Activated effector memory CD4-positive, alpha-beta T cell treated with anti-CD3 and anti-CD28 coated beads, Interleukin-2, amount 50 U/mL, for 16 hours (primary cell): ENCODE measurements around the gene COQ4.
"Not testable (repeated sequence)": the region's sequence is repeated elsewhere in the genome, so short reads cannot be mapped to it uniquely, and the experiment has no call there.

Experiments used
- DNase-seq: peaks from one replicate; pipeline ENCODE4 v3.0.0-alpha.2; 2020

COQ4 gene

DNA sequence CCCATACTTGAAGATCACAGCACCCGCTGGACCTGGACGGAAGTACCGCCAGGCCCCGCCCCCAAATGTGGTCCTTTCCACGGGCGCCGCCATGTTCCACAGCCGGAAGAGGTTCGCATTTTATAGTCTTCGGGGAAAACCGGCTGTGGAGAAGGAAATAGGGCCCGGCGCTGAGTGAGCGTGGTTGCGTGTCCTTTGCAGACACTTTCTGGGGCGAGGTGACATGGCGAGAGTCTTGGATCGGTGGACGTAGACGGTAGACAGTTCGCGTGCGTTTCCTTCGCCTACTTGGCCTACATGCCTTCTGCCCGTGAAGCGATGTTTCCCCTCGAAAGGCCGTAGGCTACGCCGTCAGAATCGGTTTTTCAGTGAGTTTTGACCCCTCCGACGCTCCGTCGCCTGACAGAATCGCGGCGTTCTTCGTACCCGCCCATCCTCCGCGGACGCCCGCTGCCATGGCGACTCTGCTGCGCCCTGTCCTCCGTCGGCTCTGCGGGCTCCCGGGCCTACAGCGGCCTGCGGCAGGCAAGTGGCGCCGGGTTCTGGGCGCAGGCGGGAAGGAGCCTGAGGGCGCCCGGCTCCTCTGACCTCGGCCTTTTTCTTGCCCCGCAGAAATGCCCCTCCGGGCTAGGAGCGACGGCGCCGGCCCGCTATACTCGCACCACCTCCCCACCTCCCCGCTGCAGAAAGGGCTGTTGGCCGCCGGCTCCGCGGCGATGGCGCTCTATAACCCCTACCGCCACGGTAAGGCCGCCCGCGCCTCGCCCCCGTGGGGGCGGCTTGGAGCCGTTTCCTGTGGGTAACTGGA lies at the start of gene COQ4, which contains the start of gene TRUB2:
COQ4 (plus strand) TSS at position 436 of the 808 bp plus-strand sequence; CDS start at position 456, 20 bp downstream.
TRUB2 (minus strand) TSS at position 44 of the 808 bp plus-strand sequence; CDS start at position 5, 39 bp downstream.
- DNase-seq: peak; percentile 97

GRCh38 chr9:128274245-128274644 lies 48.4 kb upstream of the COQ4 start:
- DNase-seq: no peak

GRCh38 chr9:128275198-128276007 lies 47.2 kb upstream of the COQ4 start, which contains the start of gene GOLGA2:
GOLGA2 (minus strand) TSS chr9:128276007; CDS start chr9:128275976, 31 bp downstream.
- no peak for DNase-seq

DNA sequence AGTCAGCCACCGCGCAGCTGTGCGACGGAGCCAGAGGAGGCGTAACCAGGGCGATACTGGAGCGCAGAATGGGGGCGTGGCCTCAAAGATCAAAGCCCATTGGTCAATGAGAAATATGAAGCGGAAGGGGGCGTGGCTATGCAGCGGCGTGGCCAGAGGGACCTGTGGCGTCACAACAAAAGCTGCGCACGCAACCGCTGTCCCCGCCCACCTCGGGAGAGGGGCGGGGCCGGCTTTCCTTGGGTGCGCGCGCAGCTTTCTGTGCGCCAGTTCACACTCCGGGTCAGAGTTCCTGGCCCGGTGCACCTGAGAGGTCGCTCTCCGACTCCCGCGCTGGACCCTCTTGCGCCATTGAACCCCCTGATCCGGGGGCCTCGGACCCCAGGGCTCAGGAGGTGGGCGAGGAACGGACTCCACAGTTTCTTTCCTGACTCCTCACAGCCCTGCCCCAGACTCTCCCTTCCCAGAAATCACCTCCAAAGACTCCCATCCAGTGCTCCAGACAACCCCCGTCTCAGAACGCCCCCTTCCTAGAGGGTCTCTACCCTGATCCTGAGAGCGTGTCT lies 46.5 kb upstream of the COQ4 start, which contains the start of gene SWI5:
SWI5 (plus strand) TSS at position 269 of the 566 bp plus-strand sequence.
- DNase-seq: peak; percentile 100

DNA sequence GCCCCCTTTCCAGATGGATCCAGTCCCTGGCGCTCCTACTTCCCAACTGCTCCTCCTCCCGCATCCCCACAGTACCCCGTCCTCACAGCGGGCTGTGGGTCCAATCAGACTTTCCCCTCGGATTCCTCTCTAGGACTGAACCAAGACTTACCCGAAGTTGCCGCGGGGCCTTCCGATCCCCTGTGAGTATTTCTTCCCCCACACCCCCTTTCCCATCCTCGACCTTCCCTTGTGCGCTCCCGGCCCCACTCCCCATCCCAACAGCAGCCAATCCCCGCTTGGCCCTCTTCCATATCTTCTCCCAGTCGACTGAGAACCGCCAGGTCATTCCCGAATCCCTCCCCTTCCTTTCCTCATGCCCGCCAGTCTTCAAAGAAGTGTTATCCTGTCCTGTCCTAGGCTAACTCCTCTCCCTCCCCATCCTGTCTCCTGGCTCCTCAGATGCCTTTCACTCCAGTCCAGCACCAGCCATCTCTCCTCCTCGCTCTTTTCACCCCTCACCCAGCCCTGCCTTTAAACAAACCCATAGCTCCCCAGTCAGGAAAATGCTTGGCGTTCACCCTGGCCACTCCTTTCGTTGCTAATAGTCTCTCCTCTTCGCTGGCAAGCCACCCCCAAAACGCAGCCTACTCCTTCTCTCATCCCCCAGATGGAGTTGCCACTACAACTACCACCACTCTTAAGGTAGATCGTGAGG lies 45.9 kb upstream of the COQ4 start:
- DNase-seq: no peak

DNA sequence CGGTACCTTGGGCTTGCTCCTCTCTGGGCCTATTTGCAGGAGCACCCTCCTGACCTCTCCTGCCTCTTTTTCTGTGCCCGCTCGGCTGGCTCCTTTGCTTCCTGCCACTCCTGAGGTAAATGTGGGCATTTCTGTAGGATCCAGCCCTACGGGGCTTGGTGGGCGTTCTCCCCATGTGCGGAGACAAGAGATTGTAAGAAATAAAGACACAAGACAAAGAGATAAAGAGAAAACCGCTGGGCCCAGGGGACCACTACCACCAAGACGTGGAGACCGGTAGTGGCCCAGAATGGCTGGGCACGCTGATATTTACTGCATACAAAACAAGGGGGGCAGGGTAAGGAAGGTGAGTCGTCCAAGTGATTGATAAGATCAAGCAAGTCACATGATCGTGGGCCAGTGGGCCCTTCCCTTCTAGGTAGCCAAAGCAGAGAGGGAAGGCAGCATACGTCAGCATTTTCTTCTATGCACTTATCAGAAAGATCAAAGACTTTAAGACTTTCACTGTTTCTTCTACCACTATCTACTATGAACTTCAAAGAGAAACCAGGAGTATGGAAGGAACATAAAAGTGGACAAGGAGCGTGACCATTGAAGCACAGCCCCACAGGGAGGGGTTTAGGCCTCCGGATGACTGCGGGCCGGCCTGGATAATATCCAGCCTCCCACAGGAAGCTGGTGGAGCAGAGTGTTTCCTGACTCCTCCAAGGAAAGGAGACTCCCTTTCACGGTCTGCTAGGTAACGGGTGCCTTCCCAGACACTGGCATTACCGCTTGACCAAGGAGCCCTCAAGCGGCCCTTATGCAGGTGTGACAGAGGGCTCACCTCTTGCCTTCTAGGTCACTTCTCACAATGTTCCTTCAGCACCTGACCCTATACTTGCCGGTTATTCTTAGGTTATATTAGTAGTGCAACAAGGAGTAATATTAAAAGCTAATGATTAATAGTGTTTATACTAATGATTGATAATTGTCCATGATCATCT lies 43.3 kb upstream of the COQ4 start:
- not testable (repeated sequence) for DNase-seq

DNA sequence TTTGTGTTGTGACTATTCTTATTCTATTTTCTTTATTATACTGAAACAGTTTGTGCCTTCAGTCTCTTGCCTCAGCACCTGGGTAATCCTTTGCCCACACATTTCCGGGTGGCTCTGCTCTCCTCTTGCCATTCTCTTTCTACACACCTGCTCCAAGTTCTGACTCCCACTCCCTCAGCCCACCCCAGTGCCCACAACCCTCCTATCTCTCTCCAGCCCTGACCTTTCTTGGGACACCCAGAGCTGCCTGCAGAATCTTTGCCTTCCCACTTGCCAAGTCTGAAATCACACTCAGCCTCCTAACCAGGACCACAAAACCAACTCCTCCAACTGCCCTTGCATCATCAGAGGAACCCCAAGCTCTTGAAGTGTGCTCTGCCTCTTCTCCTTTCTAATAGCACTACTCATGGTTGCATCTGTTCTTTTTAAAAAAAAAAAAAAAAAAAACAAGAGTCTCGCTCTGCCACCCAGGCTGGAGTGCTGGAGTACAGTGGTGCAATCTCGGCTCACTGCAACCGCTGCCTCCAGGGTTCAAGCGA lies 42.5 kb upstream of the COQ4 start:
- no peak for DNase-seq

- no peak for DNase-seq
Measured at GRCh38 chr9:128282500-128282899, 40.1 kb upstream of the COQ4 start.

DNA sequence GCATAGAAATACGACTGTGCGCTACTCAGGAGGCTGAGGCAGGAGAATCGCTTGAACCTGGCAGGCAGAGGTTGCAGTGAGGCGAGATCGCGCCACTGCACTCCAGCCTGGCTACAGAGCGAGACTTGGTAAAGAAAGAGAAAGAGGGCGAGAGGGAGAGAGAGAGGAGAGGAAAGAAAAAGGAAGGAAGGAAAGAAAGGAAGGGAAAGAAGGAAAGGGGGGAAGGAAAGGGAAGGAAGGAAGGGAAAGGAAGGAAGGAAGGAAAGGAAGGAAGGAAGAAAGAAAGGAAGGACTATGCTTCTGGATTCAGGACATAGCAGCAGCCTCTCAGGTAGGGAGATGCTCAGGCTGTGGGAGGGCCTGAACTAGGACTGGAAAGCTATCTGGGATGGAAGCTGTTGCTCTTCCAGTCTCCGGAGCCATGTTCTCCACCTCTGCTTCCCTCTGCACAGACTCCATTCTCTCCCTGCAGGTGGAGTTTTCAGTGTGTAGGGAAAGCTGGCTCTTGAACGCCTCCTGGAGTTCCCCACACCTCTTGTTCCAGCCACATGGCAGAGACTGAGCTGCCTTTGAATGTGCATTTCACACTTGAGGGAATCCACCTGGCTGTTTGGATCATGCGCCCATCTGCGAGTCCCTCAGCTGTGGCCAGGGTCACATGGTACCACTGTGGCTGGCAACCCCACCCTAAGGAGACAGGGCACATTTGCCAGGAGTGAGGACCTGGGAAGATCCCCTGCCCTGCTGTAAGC lies 37.4 kb upstream of the COQ4 start:
- DNase-seq: no peak

DNA sequence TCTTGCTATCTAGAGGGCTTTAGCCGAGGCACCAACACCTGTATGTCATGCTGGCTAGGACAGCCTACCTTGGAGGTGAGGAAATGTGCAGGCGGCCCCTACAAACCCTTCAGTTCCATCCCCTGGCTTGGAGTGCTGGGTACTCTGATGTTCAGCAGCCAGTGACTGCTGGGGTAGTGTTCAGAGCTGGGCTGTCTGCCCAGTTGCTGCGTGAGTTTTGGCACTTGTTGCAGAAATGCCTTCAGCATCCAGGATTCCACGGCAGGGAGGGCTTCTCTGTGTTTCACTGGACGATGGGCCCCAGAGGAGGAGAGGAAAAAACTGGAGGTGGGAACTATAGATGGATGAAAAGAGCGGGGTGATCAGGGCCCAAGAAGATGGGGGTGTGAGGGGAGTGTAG lies 36.2 kb upstream of the COQ4 start:
- DNase-seq: no peak

DNA sequence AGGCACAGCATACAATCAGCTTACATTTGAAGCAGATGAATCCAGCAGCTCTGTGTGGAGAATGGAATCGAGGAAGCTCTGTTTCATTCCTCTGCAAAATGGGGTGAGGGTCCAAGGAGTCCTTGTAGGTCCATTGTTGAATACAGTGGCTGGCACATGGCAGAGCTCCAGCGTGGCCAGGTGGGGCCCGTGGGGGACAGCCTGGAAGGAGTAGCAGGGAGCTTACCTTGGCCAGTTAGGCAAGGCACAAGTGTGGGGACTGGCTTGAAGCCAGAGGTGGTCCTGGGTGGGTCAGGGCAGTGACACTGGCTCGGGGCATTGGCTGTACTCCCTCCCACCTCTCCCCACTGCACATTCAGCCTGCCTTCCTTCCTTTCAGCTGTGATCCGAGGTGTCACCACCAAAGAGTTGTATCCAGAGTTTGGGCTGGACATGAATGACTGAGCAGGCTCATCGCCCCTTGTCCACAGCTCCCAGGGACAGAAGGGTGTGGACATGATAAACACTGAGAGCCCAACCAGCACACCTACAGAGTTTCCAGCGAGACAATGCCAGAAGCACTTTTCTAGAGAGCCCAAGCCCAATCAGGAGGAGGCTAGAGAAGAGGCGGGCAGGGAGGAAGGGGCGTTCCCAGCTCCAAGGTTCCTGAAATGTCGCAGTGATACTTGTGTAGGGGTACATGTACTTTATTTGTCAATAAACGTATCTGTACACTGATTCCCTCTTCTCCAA lies 34.2 kb upstream of the COQ4 start:
- DNase-seq: no peak

- DNase-seq: no peak
Measured at GRCh38 chr9:128292009-128292408, 30.6 kb upstream of the COQ4 start.

- DNase-seq: no peak
Measured at GRCh38 chr9:128293091-128293490, 29.5 kb upstream of the COQ4 start.

DNA sequence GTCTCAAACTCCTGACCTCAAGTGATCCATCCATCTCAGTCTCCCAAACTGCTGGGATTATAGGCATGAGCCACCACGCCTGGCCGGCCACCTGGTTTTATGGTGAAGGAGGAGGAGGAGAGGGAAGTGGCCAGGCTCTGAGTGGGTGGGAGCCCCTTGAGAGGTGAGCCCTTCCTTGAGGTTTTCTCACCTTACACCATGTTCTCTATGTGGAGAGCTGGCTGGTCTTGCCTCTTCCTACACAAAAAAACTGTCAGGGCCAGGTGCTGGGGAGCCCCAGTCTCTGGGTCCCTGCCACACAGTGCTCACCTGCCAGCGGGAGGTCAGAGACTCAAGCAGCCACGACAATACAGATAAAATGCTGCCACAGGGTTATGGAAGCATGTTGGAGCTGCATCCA lies 28.5 kb upstream of the COQ4 start:
- DNase-seq: no peak

GRCh38 chr9:128296340-128297220 lies 26.1 kb upstream of the COQ4 start:
- no peak for DNase-seq

DNA sequence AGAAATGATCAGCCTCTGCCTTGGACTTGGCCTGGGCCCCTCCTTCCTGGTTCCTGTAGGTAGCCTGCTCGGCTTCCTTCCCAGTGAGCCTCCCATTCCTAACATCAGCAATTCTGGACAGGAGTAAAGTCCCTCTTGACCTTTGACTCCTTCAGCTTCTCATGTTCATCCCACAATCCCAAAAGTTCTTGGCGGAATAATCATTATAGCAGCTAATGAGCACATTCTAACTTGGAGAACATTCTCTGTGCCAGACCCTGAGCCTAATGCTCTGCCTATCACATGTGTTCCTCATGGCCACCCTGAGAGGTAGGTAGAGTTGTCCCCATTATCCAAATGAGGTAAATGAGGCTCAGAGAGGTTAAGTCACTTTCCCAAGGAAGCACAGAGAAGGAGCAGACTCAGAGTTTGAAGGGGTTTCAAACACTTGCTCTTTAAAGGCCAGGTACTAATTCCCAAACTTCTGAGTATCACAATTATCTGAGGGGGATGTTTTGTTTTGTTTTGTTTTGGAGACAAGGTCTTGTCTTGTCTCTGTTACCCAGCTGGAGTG lies 25.3 kb upstream of the COQ4 start:
- DNase-seq: no peak

DNA sequence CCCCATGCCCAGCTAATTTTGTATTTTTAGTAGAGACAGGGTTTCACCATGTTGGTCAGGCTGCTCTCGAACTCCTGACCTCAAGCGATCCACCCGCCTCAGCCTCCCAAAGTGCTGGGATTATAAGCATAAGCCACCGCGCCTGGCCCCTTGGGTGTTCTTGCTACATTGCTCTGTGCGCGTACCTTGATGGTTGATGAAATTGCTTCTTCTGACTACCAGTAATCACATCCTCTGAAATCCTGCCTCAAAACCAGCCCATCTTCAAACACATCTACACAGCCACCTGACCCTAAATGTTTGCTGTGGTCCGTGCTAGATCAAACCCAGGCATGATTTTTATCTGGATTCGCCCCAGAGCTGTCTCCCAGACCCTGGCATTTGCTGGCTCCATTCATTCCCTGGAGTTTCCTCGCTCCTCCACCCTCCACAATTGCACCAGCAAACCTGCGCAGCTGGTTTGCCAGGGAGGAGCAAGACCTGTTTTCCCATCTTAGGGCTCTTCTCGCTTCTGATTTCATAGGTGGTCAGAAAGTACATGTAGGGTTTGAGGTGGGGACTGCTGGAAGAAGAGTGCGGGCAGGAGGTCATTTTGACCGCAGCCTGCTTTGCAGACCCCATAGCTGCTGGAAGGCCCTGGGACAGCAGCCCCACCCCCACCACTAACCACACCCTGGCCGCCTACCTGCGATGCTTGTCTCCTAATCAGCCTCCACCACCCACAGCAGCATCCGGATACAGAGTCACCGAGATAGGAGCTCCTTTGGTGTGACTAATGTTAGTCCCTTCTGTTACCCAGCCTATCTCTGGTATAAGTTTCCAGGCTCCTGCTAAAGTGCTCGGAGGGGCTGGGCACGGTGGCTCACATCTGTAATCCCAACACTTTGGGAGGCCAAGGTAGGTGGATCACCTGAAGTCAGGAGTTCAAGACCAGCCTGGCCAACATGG lies 23.8 kb upstream of the COQ4 start:
- no peak for DNase-seq
